ENCODE measurements around the gene MDM4.

The MDM4 gene

DNA sequence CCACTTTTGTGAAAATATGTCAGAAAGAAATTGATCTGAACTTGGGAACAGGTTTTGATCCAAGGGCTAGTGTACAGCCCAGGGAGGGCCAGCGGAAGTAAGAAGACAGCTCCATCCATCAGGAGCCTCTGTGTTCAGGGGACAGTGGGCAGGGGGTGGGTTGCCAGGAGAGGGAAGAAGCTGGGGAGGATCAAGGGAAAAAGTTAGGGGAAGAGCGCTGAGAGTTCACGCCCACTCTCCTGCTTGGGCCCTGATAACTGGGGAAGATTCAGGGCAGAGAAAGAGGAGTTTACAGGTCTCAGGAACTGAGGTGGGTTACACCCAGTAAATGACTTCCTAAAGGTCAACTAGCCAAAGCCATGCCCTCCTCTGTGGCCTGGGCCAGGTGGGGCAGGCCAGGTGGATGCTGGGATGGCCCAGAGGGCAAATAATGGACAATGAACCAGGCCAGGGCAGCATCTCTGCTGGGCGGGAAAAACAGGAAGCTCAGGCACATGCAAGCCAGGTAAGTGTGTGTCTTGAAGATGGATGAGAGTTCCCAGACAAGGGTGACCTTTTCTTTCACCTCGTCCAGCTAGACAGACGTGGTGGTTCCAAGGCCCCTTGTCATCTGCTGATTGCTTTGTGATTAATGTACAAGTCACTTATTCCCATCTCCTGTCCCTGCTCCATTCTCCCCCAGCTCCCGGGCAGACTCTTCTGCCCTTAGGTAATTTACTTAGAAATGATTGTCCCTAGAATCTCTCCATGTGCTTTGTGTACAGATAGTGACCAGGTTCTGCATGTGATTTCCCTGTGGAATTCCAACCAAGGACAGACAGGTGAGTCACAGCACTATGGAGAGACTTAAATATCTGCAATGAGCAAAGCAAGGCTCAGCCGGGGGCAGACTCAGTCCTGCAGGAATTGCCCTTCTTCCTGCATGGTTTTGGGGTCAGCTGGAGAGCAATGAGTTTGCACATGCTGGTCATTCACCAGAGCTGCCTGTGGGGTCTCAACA, 57.0 kb downstream of the MDM4 start:
- Histone ChIP-seq H2BK12ac (ENCODE audit: low read length) (no peak overlapping the region), H2AFZ (ENCODE audit: low read length) (no peak overlapping the region), H2AK5ac (ENCODE audit: low read depth, low read length) (no peak overlapping the region), H3K36me3 (replicated peaks in 1 of 2; ENCODE audit: control insufficient read depth in 2 of 2, insufficient read depth in 2 of 2, low read length in 2 of 2) (no peaks in the 10 kb centered on the region), H3K9ac (ENCODE audit: low read depth, low read length, poor library complexity) (no peak overlapping the region), H3K14ac (ENCODE audit: low read length) (no peak overlapping the region), H3K4me3 (ENCODE audit: low read length in 2 of 2) (peak overlapping the region in 1 of 2 donors; percentile 49), H2BK5ac (ENCODE audit: low read length) (no peak overlapping the region), H3K4ac (ENCODE audit: low read length) (no peak overlapping the region), H2BK15ac (ENCODE audit: low read length) (no peak overlapping the region), H3K79me1 (ENCODE audit: low read depth, low read length) (no peaks in the 10 kb centered on the region), H3K23ac (ENCODE audit: low read depth, low read length, poor library complexity) (no peak overlapping the region), H3K9me3 (replicated peaks in 1 of 2; ENCODE audit: control insufficient read depth in 2 of 2, insufficient read depth in 1 of 2, low read depth in 1 of 2, low read length in 2 of 2) (peaks cover 3% of the 10 kb centered on the region in 2 donors), H3K27me3 (ENCODE audit: control insufficient read depth in 3 of 3, insufficient read depth in 3 of 3, low read depth in 1 of 3, low read length in 3 of 3) (peaks cover 0 to 2% (median 0%) of the 10 kb centered on the region in 3 experiments), H3K4me1 (ENCODE audit: control insufficient read depth in 2 of 2, insufficient read depth in 1 of 2, low read depth in 1 of 2, low read length in 2 of 2) (peaks cover 8 to 27% of the 10 kb centered on the region in 2 donors), H3K27ac (replicated peaks; ENCODE audit: low read length) (no peak overlapping the region), H4K91ac (ENCODE audit: low read depth, low read length, poor library complexity) (no peak overlapping the region), H2BK120ac (ENCODE audit: low read depth, low read length) (no peak overlapping the region), H4K8ac (ENCODE audit: low read depth, low read length) (no peak overlapping the region), H3K4me2 (ENCODE audit: insufficient read depth, low read length, poor library complexity, severe bottlenecking) (no peak overlapping the region), H3K18ac (ENCODE audit: low read length) (no peak overlapping the region)
- no peak for DNase-seq (ENCODE audit: low spot score)
- no CpG with 5 or more reads among the region's 8 CpGs for WGBS, 2 donors (ENCODE audit: extremely low coverage in 2 of 2, insufficient read length in 2 of 2, insufficient replicate concordance in 1 of 2)

DNA sequence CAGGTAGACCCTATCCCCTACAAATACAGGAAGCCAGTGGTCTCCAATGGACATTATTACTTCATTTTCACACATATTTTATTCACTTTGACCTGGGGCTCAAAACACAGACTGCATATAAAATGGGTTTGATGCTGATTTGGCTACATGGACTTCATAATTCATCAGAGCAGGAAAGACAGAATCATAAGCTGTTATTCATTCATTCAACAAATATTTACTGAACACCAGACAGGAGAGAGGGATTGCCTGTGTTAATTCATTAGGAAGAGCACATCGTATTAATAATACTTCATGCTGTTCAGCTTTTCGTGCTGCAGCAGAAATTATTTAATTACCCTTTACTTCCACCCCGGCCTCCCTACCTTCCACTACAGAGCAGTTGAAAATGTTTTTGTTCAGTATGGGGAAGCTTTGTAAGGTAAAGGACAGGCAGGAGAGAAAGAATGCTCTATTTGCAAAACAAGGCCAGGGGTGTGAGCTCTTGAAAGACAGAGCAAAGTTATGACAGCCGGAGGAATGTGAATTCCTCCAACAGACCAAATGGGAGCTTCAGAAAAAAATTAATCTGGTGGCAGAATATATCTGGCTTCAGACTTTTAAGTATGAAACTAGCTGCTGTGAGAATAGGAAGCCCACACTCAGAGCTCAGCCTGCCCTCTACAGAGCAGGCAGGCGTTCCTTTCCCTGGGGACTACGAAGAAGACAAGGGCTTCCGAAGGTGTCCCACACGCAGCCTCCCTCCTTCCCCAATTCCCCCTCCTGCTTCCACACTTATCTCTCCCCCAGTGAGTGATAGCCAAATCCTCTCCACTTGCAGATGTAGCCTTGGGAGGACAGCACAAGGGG, 58.0 kb downstream of the MDM4 start:
- Histone ChIP-seq H3K18ac (ENCODE audit: low read length) (peak overlapping the region; percentile 70), H3K79me1 (ENCODE audit: low read depth, low read length) (no peaks in the 10 kb centered on the region), H3K23ac (ENCODE audit: low read depth, low read length, poor library complexity) (no peak overlapping the region), H3K27ac (replicated peaks; ENCODE audit: low read length) (no peak overlapping the region), H3K9ac (ENCODE audit: low read depth, low read length, poor library complexity) (no peak overlapping the region), H4K91ac (ENCODE audit: low read depth, low read length, poor library complexity) (no peak overlapping the region), H3K14ac (ENCODE audit: low read length) (no peak overlapping the region), H2BK120ac (ENCODE audit: low read depth, low read length) (no peak overlapping the region), H3K4ac (ENCODE audit: low read length) (no peak overlapping the region), H2BK15ac (ENCODE audit: low read length) (peak overlapping the region; percentile 45), H2AK5ac (ENCODE audit: low read depth, low read length) (no peak overlapping the region), H2BK5ac (ENCODE audit: low read length) (no peak overlapping the region), H3K4me3 (ENCODE audit: low read length in 2 of 2) (no peak overlapping the region), H4K8ac (ENCODE audit: low read depth, low read length) (no peak overlapping the region), H3K4me2 (ENCODE audit: insufficient read depth, low read length, poor library complexity, severe bottlenecking) (no peak overlapping the region), H3K27me3 (ENCODE audit: control insufficient read depth in 3 of 3, insufficient read depth in 3 of 3, low read depth in 1 of 3, low read length in 3 of 3) (peaks cover 0 to 2% (median 0%) of the 10 kb centered on the region in 3 experiments), H3K9me3 (replicated peaks in 1 of 2; ENCODE audit: control insufficient read depth in 2 of 2, insufficient read depth in 1 of 2, low read depth in 1 of 2, low read length in 2 of 2) (peaks cover 3% of the 10 kb centered on the region in 2 donors), H3K4me1 (ENCODE audit: control insufficient read depth in 2 of 2, insufficient read depth in 1 of 2, low read depth in 1 of 2, low read length in 2 of 2) (peaks cover 15 to 21% of the 10 kb centered on the region in 2 donors), H2BK12ac (ENCODE audit: low read length) (no peak overlapping the region), H2AFZ (ENCODE audit: low read length) (no peak overlapping the region), H3K36me3 (replicated peaks in 1 of 2; ENCODE audit: control insufficient read depth in 2 of 2, insufficient read depth in 2 of 2, low read length in 2 of 2) (no peaks in the 10 kb centered on the region)
- WGBS, 2 donors (ENCODE audit: extremely low coverage in 2 of 2, insufficient read length in 2 of 2, insufficient replicate concordance in 1 of 2): no CpG with 5 or more reads among the region's 8 CpGs
- no peak for DNase-seq (ENCODE audit: low spot score)

- Histone ChIP-seq H3K4me2 (ENCODE audit: insufficient read depth, low read length, poor library complexity, severe bottlenecking) (no peak overlapping the region), H3K14ac (ENCODE audit: low read length) (no peak overlapping the region), H3K27ac (replicated peaks; ENCODE audit: low read length) (no peak overlapping the region), H3K79me1 (ENCODE audit: low read depth, low read length) (no peaks in the 10 kb centered on the region), H3K4me3 (ENCODE audit: low read length in 2 of 2) (no peak overlapping the region), H3K36me3 (replicated peaks in 1 of 2; ENCODE audit: control insufficient read depth in 2 of 2, insufficient read depth in 2 of 2, low read length in 2 of 2) (no peaks in the 10 kb centered on the region), H3K9me3 (replicated peaks in 1 of 2; ENCODE audit: control insufficient read depth in 2 of 2, insufficient read depth in 1 of 2, low read depth in 1 of 2, low read length in 2 of 2) (peaks cover 3% of the 10 kb centered on the region in 2 donors), H3K4me1 (ENCODE audit: control insufficient read depth in 2 of 2, insufficient read depth in 1 of 2, low read depth in 1 of 2, low read length in 2 of 2) (peaks cover 18 to 21% of the 10 kb centered on the region in 2 donors), H2BK5ac (ENCODE audit: low read length) (no peak overlapping the region), H3K4ac (ENCODE audit: low read length) (no peak overlapping the region), H2AFZ (ENCODE audit: low read length) (no peak overlapping the region), H3K9ac (ENCODE audit: low read depth, low read length, poor library complexity) (no peak overlapping the region), H3K18ac (ENCODE audit: low read length) (peak overlapping the region; percentile 70), H2AK5ac (ENCODE audit: low read depth, low read length) (no peak overlapping the region), H4K91ac (ENCODE audit: low read depth, low read length, poor library complexity) (no peak overlapping the region), H2BK15ac (ENCODE audit: low read length) (peak overlapping the region; percentile 45), H2BK120ac (ENCODE audit: low read depth, low read length) (no peak overlapping the region), H3K23ac (ENCODE audit: low read depth, low read length, poor library complexity) (no peak overlapping the region), H4K8ac (ENCODE audit: low read depth, low read length) (no peak overlapping the region), H3K27me3 (ENCODE audit: control insufficient read depth in 3 of 3, insufficient read depth in 3 of 3, low read depth in 1 of 3, low read length in 3 of 3) (no peaks in the 10 kb centered on the region), H2BK12ac (ENCODE audit: low read length) (no peak overlapping the region)
- no CpG with 5 or more reads among the region's 3 CpGs for WGBS, 2 donors (ENCODE audit: extremely low coverage in 2 of 2, insufficient read length in 2 of 2, insufficient replicate concordance in 1 of 2)
- no peak for DNase-seq (ENCODE audit: low spot score)
These were observed 58.6 kb downstream of the MDM4 start for GRCh38 chr1:204574865-204575163.
